Liver (tissue), 9 donors: ENCODE measurements around the gene GABRR3. TPM values are rescaled to one million over a fixed set of nuclear protein-coding genes. Genes with fewer than 3 reads are reported as not detected.

Source experiments
- DNase-seq: peaks from one replicate; pipeline ENCODE4 v3.0.0-alpha.2; 2017; ENCODE audit warnings: low spot score
- H3K27ac ChIP-seq, 2 donors: one replicate each; pipeline ENCODE4 v1.7.0; 2013; ENCODE audit warnings: inconsistent platforms in 2 of 2, low read length in 2 of 2, control low read depth in 1 of 2, low read depth in 1 of 2, mild to moderate bottlenecking in 1 of 2
- H3K27me3 ChIP-seq, 4 donors: one replicate each; pipeline versions ENCODE4 v1.6.1 to v1.7.0; 2013; ENCODE audit warnings: low read length in 3 of 4, inconsistent platforms in 1 of 4, mild to moderate bottlenecking in 1 of 4, moderate library complexity in 1 of 4; ENCODE audit not compliant: control insufficient read depth in 4 of 4, insufficient read depth in 4 of 4
- H3K36me3 ChIP-seq, 4 donors: one replicate each; pipeline versions ENCODE4 v1.6.1 to v1.7.0; 2013; ENCODE audit warnings: low read length in 3 of 4, mild to moderate bottlenecking in 3 of 4, low read depth in 1 of 4, moderate library complexity in 1 of 4; ENCODE audit not compliant: control insufficient read depth in 4 of 4, insufficient read depth in 3 of 4
- H3K4me1 ChIP-seq, 4 donors: one replicate each; pipeline versions ENCODE4 v1.6.1 to v1.7.0; 2013; ENCODE audit warnings: low read length in 3 of 4, mild to moderate bottlenecking in 3 of 4, moderate library complexity in 1 of 4; ENCODE audit not compliant: control insufficient read depth in 4 of 4, insufficient read depth in 4 of 4
- H3K4me3 ChIP-seq, 3 donors: one replicate each; pipeline versions ENCODE4 v1.6.1 to v1.7.0; 2013; ENCODE audit warnings: low read length in 3 of 3, control low read depth in 1 of 3, low read depth in 1 of 3, mild to moderate bottlenecking in 1 of 3
- H3K9ac ChIP-seq, 2 donors: one replicate each; pipeline ENCODE4 v1.7.0; 2013; ENCODE audit warnings: low read length in 2 of 2, mild to moderate bottlenecking in 2 of 2, moderate library complexity in 2 of 2, control low read depth in 1 of 2, low read depth in 1 of 2
- H3K9me3 ChIP-seq, 4 donors: one replicate each; pipeline versions ENCODE4 v1.6.1 to v1.7.0; 2013; ENCODE audit warnings: low read length in 3 of 4; ENCODE audit not compliant: control insufficient read depth in 4 of 4
- ATF3 ChIP-seq: IDR thresholded peaks from 2 replicates; pipeline ENCODE4 v1.6.1; 2016; ENCODE audit warnings: antibody characterized with exemption
- EGR1 ChIP-seq, 2 donors: IDR thresholded peaks; 2 replicates each; pipeline ENCODE4 v1.6.1; 2016 to 2018; ENCODE audit warnings: antibody characterized with exemption in 2 of 2, low read depth in 2 of 2
- GABPA ChIP-seq, 2 donors: IDR thresholded peaks in 1 of 2; conservative IDR thresholded peaks in 1 of 2; 2 replicates each; pipeline ENCODE4 v1.6.1; 2016; ENCODE audit warnings: antibody characterized with exemption in 2 of 2, mild to moderate bottlenecking in 1 of 2, moderate library complexity in 1 of 2
- HNF4A ChIP-seq, 2 donors: conservative IDR thresholded peaks; 2 replicates each; pipeline ENCODE4 v1.6.1; 2016; ENCODE audit warnings: antibody characterized with exemption in 2 of 2, mild to moderate bottlenecking in 2 of 2
- MAX ChIP-seq: IDR thresholded peaks from 2 replicates; pipeline ENCODE4 v1.6.1; 2016; ENCODE audit warnings: antibody characterized with exemption
- NR2F2 ChIP-seq: IDR thresholded peaks from 2 replicates; pipeline ENCODE4 v1.6.1; 2016; ENCODE audit warnings: antibody characterized with exemption
- RAD21 ChIP-seq, 2 donors: IDR thresholded peaks; 2 replicates each; pipeline ENCODE4 v1.6.1; 2016; ENCODE audit warnings: antibody characterized with exemption in 2 of 2, mild to moderate bottlenecking in 2 of 2
- REST ChIP-seq: IDR thresholded peaks from 2 replicates; pipeline ENCODE4 v1.6.1; 2016; ENCODE audit warnings: antibody characterized with exemption, mild to moderate bottlenecking
- RXRA ChIP-seq, 2 donors: IDR thresholded peaks; 2 replicates each; pipeline ENCODE4 v1.6.1; 2017 to 2018; ENCODE audit warnings: antibody characterized with exemption in 2 of 2, mild to moderate bottlenecking in 1 of 2
- YY1 ChIP-seq: IDR thresholded peaks from 2 replicates; pipeline ENCODE4 v1.6.1; 2016; ENCODE audit warnings: antibody characterized with exemption, mild to moderate bottlenecking
- ZBTB33 ChIP-seq: IDR thresholded peaks from 2 replicates; pipeline ENCODE4 v1.6.1; 2016; ENCODE audit warnings: antibody characterized with exemption
- WGBS: extraction: QIAGEN DNeasy Blood & Tissue Kit; methylation state at CpG from one replicate; pipeline ENCODE4 v1.1.7; 2013; 5-methylcytosine and 5-hydroxymethylcytosine counted together
- polyA plus RNA-seq, 2 donors: library from polyadenylated mRNA; stranded (reverse) in 1 of 2; unstranded in 1 of 2; fragments of 200-250 nt in 1 of 2; fragments of >200 nt in 1 of 2; fragmentation: Nextera tagmentation in 1 of 2; extraction: Ambion mirVana in 1 of 2; gene quantifications; one replicate each; pipeline versions ENCODE4 v1.2.1 to v1.2.3, GENCODE V29; 2013 to 2015
- total RNA-seq, 2 donors: library from RNA; depleted of rRNA; stranded (reverse); fragments of >200 nt; gene quantifications; one replicate each; pipeline ENCODE4 v1.2.3, GENCODE V29; 2014
- donor health status: healthy.
- donor health status: healthy.
- donor health status: healthy.
- donor health status: healthy.
- donor health status: healthy.

GABRR3 gene
- total and polyA plus RNA-seq, 4 donors: not detected

GRCh38 chr3:98010194-98010882 is 24.8 kb downstream of the GABRR3 start:
- no peaks in the 10 kb centered on the region for H3K9me3 ChIP-seq
- TF ChIP-seq NR2F2 (peak; percentile 11), HNF4A (conservative IDR thresholded peaks at IDR 0.05) (peak in 1 of 2 donors; percentile 32), ZBTB33 (no peak)
- peaks cover 3 to 21% (median 12%) of the 10 kb centered on the region in 4 donors for H3K4me1 ChIP-seq
- WGBS: 65% methylated on average over 7 of the region's 7 CpGs
- H3K27ac ChIP-seq: no peak overlapping the region
- H3K36me3 ChIP-seq: no peaks in the 10 kb centered on the region
- H3K4me3 ChIP-seq: no peak overlapping the region
- no peak for DNase-seq
- no peaks in the 10 kb centered on the region for H3K27me3 ChIP-seq
- no peak overlapping the region for H3K9ac ChIP-seq

- WGBS: 77% methylated on average over 2 of the region's 2 CpGs
- Histone ChIP-seq H3K27ac (no peak overlapping the region), H3K36me3 (no peaks in the 10 kb centered on the region), H3K4me3 (no peak overlapping the region), H3K4me1 (peaks cover 3 to 19% (median 12%) of the 10 kb centered on the region in 4 donors), H3K9ac (no peak overlapping the region), H3K27me3 (no peaks in the 10 kb centered on the region), H3K9me3 (no peaks in the 10 kb centered on the region)
- DNase-seq: no peak
- no peak for TF ChIP-seq EGR1 (IDR thresholded peaks at IDR 0.05; ENCODE audit: low read depth in 2 of 2)
- no peak for TF ChIP-seq RAD21 (IDR thresholded peaks at IDR 0.05)
- no peak for TF ChIP-seq NR2F2
- TF ChIP-seq GABPA (IDR thresholded peaks at IDR 0.05 in 1 of 2, conservative IDR thresholded peaks at IDR 0.05 in 1 of 2): no peak
- no peak for TF ChIP-seq MAX
- TF ChIP-seq ATF3: no peak
- no peak for TF ChIP-seq ZBTB33
- TF ChIP-seq YY1: no peak
- TF ChIP-seq RXRA (IDR thresholded peaks at IDR 0.05): no peak
- no peak for TF ChIP-seq REST
These were observed 26.3 kb downstream of the GABRR3 start for GRCh38 chr3:98008855-98009254.
